ENCODE data around the gene SLC7A14. TPM values are rescaled to one million over a fixed set of nuclear protein-coding genes. Genes with fewer than 3 reads are reported as not detected.

The SLC7A14 gene
- total RNA-seq, 1 experiment from 2014 or later: not detected

DNA sequence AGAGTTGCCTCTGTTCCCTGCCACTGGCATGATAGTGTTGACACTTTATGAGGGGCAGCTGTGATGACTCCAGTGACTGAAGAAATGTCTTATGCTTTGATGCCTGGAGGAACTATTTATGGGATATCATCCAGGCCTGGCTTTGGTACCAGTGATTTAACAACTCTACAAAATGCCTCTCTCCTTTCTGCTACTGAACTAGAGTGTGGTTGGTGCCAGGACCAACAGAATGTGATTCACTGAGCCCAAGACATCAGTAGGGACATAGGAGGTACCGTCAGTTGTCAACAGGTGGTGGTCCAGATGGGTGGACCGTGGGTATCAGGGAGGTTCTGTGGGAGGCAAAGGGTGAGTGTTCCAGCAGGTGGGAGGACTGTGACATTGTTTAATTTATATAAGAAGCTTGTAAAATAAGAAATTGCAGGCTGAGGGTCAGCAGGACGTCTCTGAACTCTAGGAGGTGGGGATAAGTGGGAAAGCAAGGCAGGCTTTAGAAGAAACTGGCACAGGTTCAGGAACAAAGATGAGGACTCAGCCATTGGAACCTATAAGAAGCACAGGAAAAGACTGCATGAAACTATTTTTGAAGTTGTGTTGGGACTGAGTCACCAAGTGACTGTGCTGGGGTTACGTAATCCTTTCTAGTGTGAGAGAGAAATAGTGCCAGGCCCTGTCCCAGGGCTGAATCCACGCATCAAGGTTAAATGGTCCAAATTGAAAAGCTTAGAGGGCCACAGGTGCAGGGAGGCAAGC lies 28.5 kb upstream of the SLC7A14 start:
- Histone ChIP-seq H3K79me2 (ENCODE audit: low read length) (no peaks in the 10 kb centered on the region), H3F3A (ENCODE audit: low read length, unreplicated experiment) (no peaks in the 10 kb centered on the region), H3K27ac (ENCODE audit: low read length) (peak overlapping the region; percentile 15; the same call in 1 of the 2 replicates), H3K4me1 (ENCODE audit: insufficient read depth, low read length) (peaks cover 10% of the 10 kb centered on the region), H2AFZ (ENCODE audit: low read length) (no peak overlapping the region), H3K27me3 (ENCODE audit: low read length) (no peaks in the 10 kb centered on the region), H3K9ac (ENCODE audit: low read length) (no peak overlapping the region), H4K20me1 (ENCODE audit: low read length) (no peaks in the 10 kb centered on the region), H3K4me3 (ENCODE audit: low read length) (no peak overlapping the region), H3K4me2 (ENCODE audit: low read length) (peak overlapping the region; percentile 27), H3K9me3 (ENCODE audit: low read length) (no peaks in the 10 kb centered on the region), H3K36me3 (ENCODE audit: low read depth, low read length) (no peaks in the 10 kb centered on the region), H3K9me2 (replicated peaks; ENCODE audit: low read length) (no peaks in the 10 kb centered on the region)
- no TSS peak for BruUV-seq (replicated peaks)
- peak; percentile 100 for ATAC-seq
- intact Hi-C loops (cut with micrococcal nuclease): loop anchor here (2.0 kb wide), 1 partner anchor 194 kb away; no protein-coding TSS in a partner anchor
- no peak for TF ChIP-seq EZH2phosphoT487 (IDR thresholded peaks at IDR 0.05; ENCODE audit: borderline replicate concordance, low read length)
- TF ChIP-seq, protein P1, sequence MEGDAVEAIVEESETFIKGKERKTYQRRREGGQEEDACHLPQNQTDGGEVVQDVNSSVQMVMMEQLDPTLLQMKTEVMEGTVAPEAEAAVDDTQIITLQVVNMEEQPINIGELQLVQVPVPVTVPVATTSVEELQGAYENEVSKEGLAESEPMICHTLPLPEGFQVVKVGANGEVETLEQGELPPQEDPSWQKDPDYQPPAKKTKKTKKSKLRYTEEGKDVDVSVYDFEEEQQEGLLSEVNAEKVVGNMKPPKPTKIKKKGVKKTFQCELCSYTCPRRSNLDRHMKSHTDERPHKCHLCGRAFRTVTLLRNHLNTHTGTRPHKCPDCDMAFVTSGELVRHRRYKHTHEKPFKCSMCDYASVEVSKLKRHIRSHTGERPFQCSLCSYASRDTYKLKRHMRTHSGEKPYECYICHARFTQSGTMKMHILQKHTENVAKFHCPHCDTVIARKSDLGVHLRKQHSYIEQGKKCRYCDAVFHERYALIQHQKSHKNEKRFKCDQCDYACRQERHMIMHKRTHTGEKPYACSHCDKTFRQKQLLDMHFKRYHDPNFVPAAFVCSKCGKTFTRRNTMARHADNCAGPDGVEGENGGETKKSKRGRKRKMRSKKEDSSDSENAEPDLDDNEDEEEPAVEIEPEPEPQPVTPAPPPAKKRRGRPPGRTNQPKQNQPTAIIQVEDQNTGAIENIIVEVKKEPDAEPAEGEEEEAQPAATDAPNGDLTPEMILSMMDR (conservative IDR thresholded peaks at IDR 0.05; ENCODE audit: low read depth, low read length): no peak
- TF ChIP-seq EZH2 (IDR thresholded peaks at IDR 0.05; ENCODE audit: low read length, unreplicated experiment): no peak
- ChIA-PET CTCF (interaction anchor here (0.6 kb wide), 1 partner anchor 199 kb away, joined by 4 read pairs; no protein-coding TSS in a partner anchor), POLR2A (ENCODE audit: unreplicated experiment) (no interaction called here)
- peak; percentile 91 for DNase-seq

DNA sequence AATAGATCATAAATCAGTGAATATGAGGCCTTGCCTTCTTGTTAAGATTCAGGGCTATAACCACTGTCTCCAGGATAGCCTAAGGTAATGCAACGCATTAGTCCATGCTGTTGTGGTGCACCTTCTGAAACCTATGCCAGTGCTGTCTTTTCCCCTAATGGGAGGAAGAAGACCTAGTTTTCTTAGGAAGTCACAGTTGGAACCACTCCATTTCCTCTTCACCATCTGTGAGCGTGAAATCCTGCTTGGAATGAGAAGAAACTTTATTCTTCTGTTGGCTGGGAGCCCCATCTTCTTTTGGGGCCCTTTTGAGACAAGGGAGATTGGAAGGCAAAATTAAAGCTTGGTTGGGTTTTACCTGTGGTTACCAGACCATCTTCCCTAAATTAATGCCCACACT lies 25.9 kb upstream of the SLC7A14 start:
- no peaks in the 10 kb centered on the region for H3K79me2 ChIP-seq (ENCODE audit: low read length)
- BruUV-seq (replicated peaks): no TSS peak
- no peak overlapping the region for H2AFZ ChIP-seq (ENCODE audit: low read length)
- H4K20me1 ChIP-seq (ENCODE audit: low read length): no peaks in the 10 kb centered on the region
- DNase-seq (no peak), ATAC-seq (no peak)
- H3K9ac ChIP-seq (ENCODE audit: low read length): no peak overlapping the region
- no peaks in the 10 kb centered on the region for H3F3A ChIP-seq (ENCODE audit: low read length, unreplicated experiment)
- no peak overlapping the region for H3K4me3 ChIP-seq (ENCODE audit: low read length)
- TF ChIP-seq EZH2 (IDR thresholded peaks at IDR 0.05; ENCODE audit: low read length, unreplicated experiment): no peak
- TF ChIP-seq EZH2phosphoT487 (IDR thresholded peaks at IDR 0.05; ENCODE audit: borderline replicate concordance, low read length): no peak
- TF ChIP-seq, protein P1 (conservative IDR thresholded peaks at IDR 0.05; ENCODE audit: low read depth, low read length): no peak
- H3K4me2 ChIP-seq (ENCODE audit: low read length): no peak overlapping the region
- ChIA-PET POLR2A (ENCODE audit: unreplicated experiment) (no interaction called here), CTCF (no interaction called here)
- H3K4me1 ChIP-seq (ENCODE audit: insufficient read depth, low read length): peaks cover 12% of the 10 kb centered on the region
- intact Hi-C loops (cut with micrococcal nuclease): no loop called here
- no peak overlapping the region for H3K27ac ChIP-seq (ENCODE audit: low read length)
- H3K9me3 ChIP-seq (ENCODE audit: low read length): no peaks in the 10 kb centered on the region
- no peaks in the 10 kb centered on the region for H3K9me2 ChIP-seq (replicated peaks; ENCODE audit: low read length)
- H3K27me3 ChIP-seq (ENCODE audit: low read length): no peaks in the 10 kb centered on the region
- no peaks in the 10 kb centered on the region for H3K36me3 ChIP-seq (ENCODE audit: low read depth, low read length)

DNA sequence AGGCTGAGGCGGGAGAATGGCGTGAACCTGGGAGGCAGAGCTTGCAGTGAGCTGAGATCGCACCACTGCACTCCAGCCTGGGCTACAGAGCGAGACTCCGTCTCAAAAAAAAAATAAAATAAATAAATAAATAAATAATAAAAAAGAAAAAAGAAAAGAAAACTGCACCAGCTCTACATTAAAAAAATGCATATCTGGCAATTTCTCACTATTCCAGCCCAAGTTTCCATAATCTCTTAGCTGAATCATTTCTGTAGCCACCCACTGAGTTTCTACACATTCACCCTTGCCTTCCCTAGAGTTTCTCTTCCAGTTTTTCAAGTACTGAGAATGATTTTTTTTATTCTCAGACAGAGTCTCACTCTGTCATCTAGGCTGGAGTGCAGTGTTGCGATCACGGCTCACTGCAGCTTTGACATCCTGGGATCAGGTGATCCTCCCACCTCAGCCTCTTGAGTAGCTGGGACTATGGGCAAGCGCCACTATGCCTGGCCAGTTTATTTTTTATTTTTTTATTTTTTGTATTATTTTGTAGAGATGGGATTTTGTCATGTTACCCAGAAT lies 24.5 kb upstream of the SLC7A14 start:
- H3K4me2 ChIP-seq (ENCODE audit: low read length): no peak overlapping the region
- H2AFZ ChIP-seq (ENCODE audit: low read length): no peak overlapping the region
- no peaks in the 10 kb centered on the region for H3K9me2 ChIP-seq (replicated peaks; ENCODE audit: low read length)
- no peak for ATAC-seq
- ChIA-PET POLR2A (ENCODE audit: unreplicated experiment) (no interaction called here), CTCF (interaction anchor here (0.6 kb wide), 1 partner anchor 141 kb away, joined by 3 read pairs; no protein-coding TSS in a partner anchor)
- H3K4me3 ChIP-seq (ENCODE audit: low read length): no peak overlapping the region
- no peak for TF ChIP-seq EZH2phosphoT487 (IDR thresholded peaks at IDR 0.05; ENCODE audit: borderline replicate concordance, low read length)
- no peak for TF ChIP-seq EZH2 (IDR thresholded peaks at IDR 0.05; ENCODE audit: low read length, unreplicated experiment)
- TF ChIP-seq, protein P1 (conservative IDR thresholded peaks at IDR 0.05; ENCODE audit: low read depth, low read length): no peak
- no peaks in the 10 kb centered on the region for H3F3A ChIP-seq (ENCODE audit: low read length, unreplicated experiment)
- no peaks in the 10 kb centered on the region for H3K36me3 ChIP-seq (ENCODE audit: low read depth, low read length)
- no peak for DNase-seq
- peaks cover 13% of the 10 kb centered on the region for H3K4me1 ChIP-seq (ENCODE audit: insufficient read depth, low read length)
- BruUV-seq (replicated peaks): no TSS peak
- intact Hi-C loops (cut with micrococcal nuclease): no loop called here
- H4K20me1 ChIP-seq (ENCODE audit: low read length): no peaks in the 10 kb centered on the region
- H3K79me2 ChIP-seq (ENCODE audit: low read length): no peaks in the 10 kb centered on the region
- H3K27ac ChIP-seq (ENCODE audit: low read length): no peak overlapping the region
- H3K9me3 ChIP-seq (ENCODE audit: low read length): no peaks in the 10 kb centered on the region
- H3K9ac ChIP-seq (ENCODE audit: low read length): no peak overlapping the region
- H3K27me3 ChIP-seq (ENCODE audit: low read length): no peaks in the 10 kb centered on the region

Measured in PC-3 (cell line).